Body of pancreas (tissue), 4 donors: Measurements from ENCODE around the gene PPP1R1B. TPM values are rescaled to one million over a fixed set of nuclear protein-coding genes. Genes with fewer than 3 reads are reported as not detected.

Experiments
- ATAC-seq: fragments of 150-250 bp; one replicate; pipeline ENCODE4 v1.9.1; 2016
- DNase-seq, 4 donors: peaks; one replicate each; pipeline ENCODE4 v3.0.0-alpha.2; 2019
- H3K27ac ChIP-seq, 4 donors: fragments of 200-600 bp; sonication (generic); 1 replicate in 3 of 4; 2 replicates in 1 of 4; pipeline versions ENCODE4 v1.5.1 to v1.6.1; 2016 to 2019; ENCODE audit warnings: mild to moderate bottlenecking in 1 of 4, mixed read lengths in 1 of 4, moderate library complexity in 1 of 4
- H3K27me3 ChIP-seq, 2 donors: fragments of 200-600 bp; sonication (generic); one replicate each; pipeline ENCODE4 v1.6.0; 2016; ENCODE audit warnings: mild to moderate bottlenecking in 1 of 2
- H3K36me3 ChIP-seq, 2 donors: fragments of 200-600 bp; sonication (generic); replicated peaks in 1 of 2; 2 replicates each; pipeline ENCODE4 v1.5.1; 2016; ENCODE audit warnings: low read depth in 2 of 2; ENCODE audit not compliant: insufficient read depth in 1 of 2
- H3K4me1 ChIP-seq: fragments of 200-600 bp; sonication (generic); one replicate; pipeline ENCODE4 v1.6.0; 2016
- H3K4me3 ChIP-seq, 2 donors: fragments of 200-600 bp; sonication (generic); 1 replicate in 1 of 2; 2 replicates in 1 of 2; pipeline ENCODE4 v1.5.1; 2016 to 2019
- H3K9me3 ChIP-seq, 3 donors: fragments of 200-600 bp; sonication (generic); 1 replicate in 2 of 3; 2 replicates in 1 of 3; pipeline ENCODE4 v1.5.1; 2016
- CTCF ChIP-seq, 7 experiments: fragments of 450-650 bp in 4 of 7; fragments of 200-600 bp in 3 of 7; sonication (generic) in 3 of 7; IDR thresholded peaks; one replicate each; pipeline ENCODE4 v1.5.1; 2016 to 2019; ENCODE audit warnings: antibody characterized with exemption in 7 of 7
- POLR2A ChIP-seq, 3 donors: fragments of 450-650 bp; IDR thresholded peaks; one replicate each; pipeline ENCODE4 v1.6.1; 2016; ENCODE audit warnings: antibody characterized with exemption in 3 of 3, mild to moderate bottlenecking in 2 of 3
- WGBS, 2 donors: methylation state at CpG; one replicate each; pipeline ENCODE4 v1.1.5; 2017; 5-methylcytosine and 5-hydroxymethylcytosine counted together
- intact Hi-C: fragments of 100-400 bp; cut with DNase I; formaldehyde crosslinking; loops from one replicate; pipeline ENCODE4 v1.15.1; 2023
- total RNA-seq, 2 donors: library from RNA; depleted of rRNA; stranded (reverse); fragments of >200 nt; gene quantifications; one replicate each; pipeline ENCODE4 v1.1.0, GENCODE V29; 2016

Gene PPP1R1B
- total RNA-seq, 2 donors from 2014 or later: 38.4 to 75.8 TPM

DNA sequence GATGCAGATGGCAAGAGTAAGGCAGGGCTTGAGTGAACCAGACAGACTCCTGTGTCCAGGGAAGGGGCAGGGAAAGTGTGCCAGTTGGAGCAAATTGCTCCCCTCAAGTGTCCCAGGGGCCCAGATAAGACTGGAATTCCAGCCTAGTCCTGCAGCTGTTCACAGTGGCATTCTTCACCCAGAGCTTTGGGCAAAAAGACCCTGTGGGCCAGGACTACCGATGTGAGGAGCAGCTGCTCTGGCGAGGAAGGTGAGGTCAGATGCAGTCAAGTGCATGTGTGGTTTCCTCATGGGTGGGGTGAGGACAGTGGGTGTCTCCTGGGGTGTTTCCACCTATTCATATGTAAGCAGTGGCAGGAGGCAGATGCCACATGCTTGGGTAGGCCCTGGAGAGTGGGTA is 33.4 kb upstream of the PPP1R1B start:
- 79 to 80% methylated on average over 2 of the region's 2 CpGs for WGBS, 2 donors
- no peak for ATAC-seq
- intact Hi-C loops: no loop called here

GRCh38 chr17:39595294-39595693 is 31.5 kb upstream of the PPP1R1B start:
- Histone ChIP-seq H3K27me3 (peaks cover 0 to 50% of the 10 kb centered on the region in 2 donors), H3K27ac (no peak overlapping the region), H3K36me3 (no peaks in the 10 kb centered on the region), H3K4me1 (peaks cover 27% of the 10 kb centered on the region), H3K4me3 (no peak overlapping the region), H3K9me3 (no peaks in the 10 kb centered on the region)
- intact Hi-C loops: no loop called here
- TF ChIP-seq CTCF (IDR thresholded peaks at IDR 0.05): no peak
- TF ChIP-seq POLR2A (IDR thresholded peaks at IDR 0.05): no peak
- WGBS, 2 donors: 44 to 47% methylated on average over 4 of the region's 4 CpGs
- DNase-seq (no peak), ATAC-seq (no peak)

More for the DNA sequence above, 33.4 kb upstream of the PPP1R1B start:
- H3K27ac ChIP-seq: no peak overlapping the region
- no peak for TF ChIP-seq CTCF (IDR thresholded peaks at IDR 0.05)
- no peak for TF ChIP-seq POLR2A (IDR thresholded peaks at IDR 0.05)
- no peak overlapping the region for H3K4me3 ChIP-seq
- no peaks in the 10 kb centered on the region for H3K36me3 ChIP-seq
- no peak for DNase-seq
- no peaks in the 10 kb centered on the region for H3K9me3 ChIP-seq
- peaks cover 10% of the 10 kb centered on the region for H3K4me1 ChIP-seq
- H3K27me3 ChIP-seq: peaks cover 0 to 31% of the 10 kb centered on the region in 2 donors

GRCh38 chr17:39595928-39596510 is 30.7 kb upstream of the PPP1R1B start:
- H3K4me3 ChIP-seq: no peak overlapping the region
- no peak for DNase-seq
- no peak overlapping the region for H3K27ac ChIP-seq
- H3K4me1 ChIP-seq: peaks cover 27% of the 10 kb centered on the region
- H3K27me3 ChIP-seq: peaks cover 0 to 54% of the 10 kb centered on the region in 2 donors
- intact Hi-C loops: no loop called here
- ATAC-seq: no peak
- no peaks in the 10 kb centered on the region for H3K36me3 ChIP-seq
- 19 to 23% methylated on average over 6 to 11 of the region's 11 CpGs for WGBS, 2 donors
- TF ChIP-seq CTCF (IDR thresholded peaks at IDR 0.05): no peak
- TF ChIP-seq POLR2A (IDR thresholded peaks at IDR 0.05): no peak
- H3K9me3 ChIP-seq: no peaks in the 10 kb centered on the region

GRCh38 chr17:39596543-39597267 is 30.0 kb upstream of the PPP1R1B start:
- DNase-seq: no peak
- intact Hi-C loops: no loop called here
- peaks cover 0 to 61% of the 10 kb centered on the region in 2 donors for H3K27me3 ChIP-seq

More at GRCh38 chr17:39596543-39597267, 30.0 kb upstream of the PPP1R1B start:
- TF ChIP-seq POLR2A (IDR thresholded peaks at IDR 0.05): no peak
- TF ChIP-seq CTCF (IDR thresholded peaks at IDR 0.05): no peak
- Histone ChIP-seq H3K9me3 (no peaks in the 10 kb centered on the region), H3K36me3 (no peaks in the 10 kb centered on the region), H3K4me1 (peaks cover 27% of the 10 kb centered on the region), H3K27ac (no peak overlapping the region), H3K4me3 (no peak overlapping the region)
- ATAC-seq: no peak
- 5 to 8% methylated on average over 17 to 47 of the region's 47 CpGs for WGBS, 2 donors
